HG02798 (cell line): ENCODE data around the gene RBM14.
"Not testable (repeated sequence)": the region's sequence is repeated elsewhere in the genome, so short reads cannot be mapped to it uniquely, and the experiment has no call there.

Source experiments
- ATAC-seq: cut with Tn5 transposase; IDR thresholded peaks from one replicate; pipeline ENCODE4 v1.9.1; 2021; ENCODE audit warnings: mild to moderate bottlenecking; ENCODE audit not compliant: unreplicated experiment, poor library complexity

The RBM14 gene

DNA sequence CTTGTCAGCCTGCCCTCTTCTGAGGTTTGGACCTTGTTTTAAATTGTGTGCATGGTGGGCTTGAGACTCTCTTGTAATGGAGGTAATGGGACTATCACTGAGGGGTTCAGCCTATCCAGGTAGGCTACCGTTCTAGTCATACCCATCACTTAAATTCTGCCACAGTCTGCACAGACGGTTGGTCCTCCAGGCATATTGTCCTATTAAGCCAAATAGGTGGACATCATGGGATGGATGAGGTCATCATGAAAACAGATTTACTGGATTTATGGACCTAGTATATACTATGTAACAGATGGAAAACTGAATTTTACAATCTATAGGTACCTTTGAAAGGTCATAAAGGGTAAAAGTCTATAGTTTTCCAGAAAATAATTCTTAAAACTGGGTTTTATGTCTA lies 12.9 kb downstream of the RBM14 start:
- ATAC-seq: no peak

DNA sequence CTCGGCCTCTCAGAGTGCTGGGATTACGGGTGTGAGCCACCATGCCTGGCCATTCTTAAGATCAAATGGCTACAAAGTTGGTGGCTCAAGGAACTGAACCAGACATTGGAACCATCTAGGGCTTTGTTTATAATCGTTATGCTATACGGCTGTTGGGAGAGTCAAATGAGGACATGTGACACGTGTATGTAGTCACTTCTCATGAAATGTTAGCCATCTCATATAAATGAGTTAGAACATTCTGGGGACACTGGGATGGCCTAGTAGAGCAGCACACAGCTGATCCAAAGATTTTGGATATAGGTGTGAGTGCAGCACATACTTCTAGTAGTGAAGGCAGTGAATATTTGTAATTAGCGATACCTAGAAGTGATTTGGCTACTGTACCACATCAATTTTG lies 15.5 kb downstream of the RBM14 start:
- no peak for ATAC-seq

DNA sequence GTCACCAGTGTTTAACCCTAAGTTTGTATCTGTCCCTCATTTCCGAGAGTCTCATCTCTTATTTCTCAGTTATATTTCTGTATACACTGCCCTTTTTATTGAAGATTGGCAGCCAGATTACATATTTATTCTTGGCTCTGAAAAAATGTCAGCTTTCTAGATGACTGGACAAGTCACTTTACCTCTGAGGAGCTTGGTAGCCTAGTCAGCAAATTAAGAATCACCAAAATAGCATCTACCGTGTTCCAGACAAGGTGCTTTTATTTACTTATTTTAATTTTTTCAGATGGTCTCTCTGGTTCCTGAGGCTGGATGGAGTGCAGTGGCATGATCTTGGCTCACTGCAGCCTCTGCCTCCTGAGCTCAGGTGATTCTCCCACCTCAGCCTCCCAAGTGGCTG lies 16.5 kb downstream of the RBM14 start:
- no peak for ATAC-seq

DNA sequence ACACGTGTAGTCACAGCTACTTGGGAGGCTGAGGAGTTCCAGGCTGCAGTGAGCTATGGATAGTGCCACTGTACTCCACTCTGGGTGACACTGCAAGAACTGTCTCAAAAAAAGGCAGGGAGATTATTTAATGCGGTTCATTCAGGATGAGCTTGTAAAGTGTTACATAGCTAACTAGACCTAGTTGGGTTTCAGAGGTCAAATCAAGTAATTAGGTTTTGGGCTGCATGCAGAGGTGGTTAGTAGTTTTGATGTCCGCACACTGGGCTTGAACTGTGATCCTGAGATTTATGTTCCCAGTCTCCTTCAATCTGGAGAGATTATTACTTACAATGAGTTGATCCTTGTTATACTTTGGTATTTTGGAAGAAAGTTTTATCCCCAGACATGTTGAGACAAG lies 20.0 kb downstream of the RBM14 start:
- no peak for ATAC-seq

DNA sequence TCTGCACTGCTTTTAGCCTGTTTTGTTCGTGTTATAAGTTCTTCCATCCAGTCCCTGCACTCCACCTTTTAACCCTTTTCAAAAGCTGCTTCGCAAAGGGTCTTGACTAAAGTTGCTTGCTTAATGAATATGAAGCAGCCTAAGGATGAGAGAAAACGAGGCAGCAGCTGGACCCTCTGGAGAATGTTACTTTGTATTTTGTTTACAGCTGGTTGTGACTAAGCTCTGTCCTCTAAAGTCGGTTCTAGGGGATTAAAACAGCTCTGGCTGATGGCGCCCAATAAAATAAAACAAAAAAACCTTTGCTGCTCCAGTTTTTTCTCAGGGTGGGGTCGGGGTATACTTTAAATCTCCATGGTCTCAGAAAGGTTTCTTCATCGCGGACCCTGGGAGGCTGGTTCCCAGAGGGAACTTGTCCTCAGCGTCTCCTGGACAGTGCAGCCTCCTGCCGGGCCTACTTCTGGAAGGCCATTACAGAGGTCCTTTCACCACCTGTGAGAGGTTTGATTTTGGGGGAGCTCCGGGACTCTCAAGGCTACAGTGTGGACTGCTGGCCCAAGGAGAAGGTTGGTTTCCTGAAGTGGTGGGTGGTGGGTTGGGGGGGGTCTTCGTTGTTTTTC lies 21.2 kb downstream of the RBM14 start:
- no peak for ATAC-seq

DNA sequence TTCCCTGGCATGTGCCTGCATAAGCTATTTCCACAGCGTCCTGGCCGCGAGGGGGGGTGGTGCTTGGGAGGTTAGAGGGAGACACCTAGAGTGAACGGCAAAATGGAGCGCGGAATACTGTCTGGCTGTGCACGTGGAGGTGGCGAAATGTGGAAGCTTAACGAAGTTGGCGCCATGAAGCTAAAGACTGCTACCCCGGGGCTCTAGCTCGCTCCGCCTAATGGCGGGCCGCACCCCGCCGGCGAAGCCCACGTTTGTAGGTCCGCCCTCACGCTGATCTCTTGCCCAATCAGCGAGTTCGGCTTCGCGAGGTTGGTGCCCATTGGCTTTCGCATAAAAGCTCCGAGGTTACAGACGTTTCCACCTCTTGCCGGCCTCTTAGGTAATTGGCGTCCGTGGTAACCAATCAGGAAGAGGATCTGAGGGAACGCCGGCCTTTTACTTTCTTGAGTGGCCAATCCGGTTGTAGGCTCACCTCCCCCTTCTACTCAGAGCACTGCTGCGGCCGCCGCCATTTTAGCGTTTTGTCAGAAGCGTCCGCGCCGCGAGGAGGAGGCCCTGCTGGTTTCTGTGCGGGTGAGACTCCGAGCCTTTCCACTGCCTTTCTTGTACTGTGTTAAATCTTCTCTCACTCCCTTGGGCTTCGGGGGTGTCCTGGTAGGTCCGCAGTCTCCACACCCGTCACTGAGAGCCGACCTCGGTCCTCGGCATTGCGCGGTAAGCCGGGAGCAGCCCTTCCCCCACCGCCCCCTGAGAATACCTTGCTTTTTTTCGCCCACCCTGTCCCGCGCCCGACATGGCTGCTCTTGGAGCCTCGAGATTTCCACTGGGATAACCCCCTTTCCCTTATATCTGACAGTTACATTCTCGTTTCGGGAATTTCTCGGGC lies 22.0 kb downstream of the RBM14 start, which contains the start of gene RBM4:
Gene RBM4, plus strand, starts transcription at position 527 of the 889 bp plus-strand sequence. CDS start 1,009 bp downstream, outside the sequence.
- ATAC-seq: peak; percentile 98

DNA sequence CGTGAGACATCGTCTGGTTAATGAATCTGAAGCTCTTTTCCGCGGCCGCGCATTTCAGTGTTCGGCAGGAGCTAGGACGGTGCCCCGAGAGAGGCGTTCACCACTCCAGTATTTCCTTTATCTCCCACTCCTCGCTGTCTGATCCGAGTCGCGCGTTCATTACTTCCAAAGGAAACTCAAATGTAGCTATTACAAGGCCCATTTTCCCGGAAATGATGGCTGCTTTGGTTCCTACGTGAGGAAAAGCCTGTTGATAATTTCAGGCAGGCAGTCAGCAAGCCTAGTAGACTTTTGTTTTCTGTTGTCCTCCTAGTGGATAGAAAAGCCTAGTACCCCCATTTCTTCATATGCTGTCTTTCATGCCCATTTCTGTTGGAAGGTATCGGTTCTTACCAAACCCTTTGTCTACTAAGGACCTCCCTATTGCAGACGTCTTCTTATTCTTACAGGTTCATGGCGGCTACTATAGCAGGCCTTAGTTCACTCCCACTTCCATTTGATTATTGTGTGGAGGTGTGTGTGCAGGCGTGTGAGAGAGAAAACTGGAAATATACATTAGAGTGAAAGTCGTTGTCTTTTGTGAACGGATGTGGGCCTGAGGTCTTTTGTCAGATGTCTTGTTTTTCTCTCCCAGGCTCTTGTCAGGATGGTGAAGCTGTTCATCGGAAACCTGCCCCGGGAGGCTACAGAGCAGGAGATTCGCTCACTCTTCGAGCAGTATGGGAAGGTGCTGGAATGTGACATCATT lies 22.8 kb downstream of the RBM14 start:
- no peak for ATAC-seq

DNA sequence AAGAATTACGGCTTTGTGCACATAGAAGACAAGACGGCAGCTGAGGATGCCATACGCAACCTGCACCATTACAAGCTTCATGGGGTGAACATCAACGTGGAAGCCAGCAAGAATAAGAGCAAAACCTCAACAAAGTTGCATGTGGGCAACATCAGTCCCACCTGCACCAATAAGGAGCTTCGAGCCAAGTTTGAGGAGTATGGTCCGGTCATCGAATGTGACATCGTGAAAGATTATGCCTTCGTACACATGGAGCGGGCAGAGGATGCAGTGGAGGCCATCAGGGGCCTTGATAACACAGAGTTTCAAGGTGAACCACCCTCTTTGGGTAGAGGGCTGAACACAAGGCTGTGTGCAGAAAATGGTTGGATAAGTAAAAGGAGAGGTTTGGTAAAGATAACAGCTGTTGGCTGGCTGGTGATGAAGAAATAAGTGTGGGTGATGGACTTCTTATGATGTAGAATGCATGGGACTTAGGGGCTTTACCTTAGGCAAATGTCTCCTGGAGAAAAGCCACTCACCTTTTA lies 23.4 kb downstream of the RBM14 start:
- ATAC-seq: not testable (repeated sequence)

DNA sequence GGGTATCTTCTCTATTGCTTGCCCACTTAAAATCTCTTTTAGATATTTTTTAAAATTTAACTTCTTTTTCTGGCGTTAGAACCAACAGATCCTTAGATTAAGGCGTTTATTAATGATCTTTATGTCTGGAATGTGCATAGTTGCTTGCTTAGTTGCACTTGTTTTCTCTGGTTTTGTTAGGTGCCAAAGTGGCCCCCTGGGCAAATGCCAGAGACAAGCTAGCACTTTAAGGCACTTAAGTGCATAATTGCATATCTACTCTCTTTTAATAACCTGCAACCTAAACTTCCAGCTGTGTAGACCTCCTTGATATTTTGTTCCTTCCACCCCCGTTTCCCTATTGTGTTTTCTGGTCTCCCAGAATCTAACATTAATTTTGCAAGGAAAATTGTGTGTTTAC lies 25.4 kb downstream of the RBM14 start:
- ATAC-seq: no peak

DNA sequence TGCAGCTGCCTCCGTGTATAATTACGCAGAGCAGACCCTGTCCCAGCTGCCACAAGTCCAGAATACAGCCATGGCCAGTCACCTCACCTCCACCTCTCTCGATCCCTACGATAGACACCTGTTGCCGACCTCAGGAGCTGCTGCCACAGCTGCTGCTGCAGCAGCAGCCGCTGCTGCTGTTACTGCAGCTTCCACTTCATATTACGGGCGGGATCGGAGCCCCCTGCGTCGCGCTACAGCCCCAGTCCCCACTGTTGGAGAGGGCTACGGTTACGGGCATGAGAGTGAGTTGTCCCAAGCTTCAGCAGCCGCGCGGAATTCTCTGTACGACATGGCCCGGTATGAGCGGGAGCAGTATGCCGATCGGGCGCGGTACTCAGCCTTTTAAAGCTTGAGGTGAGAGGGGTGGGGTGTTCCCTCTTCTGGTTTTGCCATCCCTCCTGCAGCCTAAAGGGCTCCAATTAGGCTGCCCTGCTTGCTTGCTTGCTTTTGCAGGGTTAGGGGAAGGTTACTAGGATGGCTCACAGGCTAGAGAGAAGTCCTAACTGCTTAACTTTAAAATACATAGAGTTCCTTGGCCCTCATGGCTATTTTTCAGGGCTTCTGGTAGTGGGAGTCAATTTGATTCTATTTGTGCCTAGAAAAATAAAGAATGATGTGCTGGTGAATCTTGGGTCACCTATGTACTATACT lies 27.5 kb downstream of the RBM14 start:
- no peak for ATAC-seq

DNA sequence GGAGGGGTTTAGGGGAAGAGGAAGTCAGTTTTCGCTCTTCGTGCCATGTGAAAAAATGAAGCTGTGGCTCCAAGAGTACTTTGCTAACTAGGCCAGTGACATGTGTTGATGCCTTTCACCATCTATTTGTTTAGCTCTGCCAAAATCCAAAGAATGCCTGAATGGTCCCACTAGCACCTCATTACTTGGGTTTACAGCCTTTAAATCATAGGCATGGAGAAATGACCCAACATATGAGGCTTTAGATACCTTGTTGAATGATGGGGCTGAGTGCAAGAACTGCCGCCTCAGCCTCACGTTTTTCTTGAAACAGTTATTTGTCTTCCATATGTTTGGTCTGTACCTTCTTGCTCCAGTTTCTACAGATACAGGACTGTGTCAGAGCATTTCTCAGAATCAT lies 30.4 kb downstream of the RBM14 start:
- ATAC-seq: no peak

DNA sequence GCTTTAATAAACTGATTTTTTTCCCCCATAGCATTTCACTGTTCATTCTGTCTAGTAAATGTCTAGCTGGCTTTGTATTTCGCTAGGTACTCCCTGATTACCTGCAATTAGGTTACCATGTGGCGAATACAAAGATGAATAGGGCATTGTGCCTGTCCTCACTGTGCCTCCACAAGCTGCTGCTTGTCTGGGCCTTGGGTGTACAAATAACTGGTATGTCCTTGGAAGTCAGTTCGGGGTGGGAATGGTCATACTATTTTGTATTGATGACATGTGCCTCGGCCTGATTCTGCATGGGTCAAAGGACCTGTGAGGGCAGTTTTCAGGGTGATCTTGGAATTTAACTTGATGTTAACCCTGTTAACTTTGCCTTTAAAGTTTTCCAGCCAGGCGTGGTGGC lies 33.5 kb downstream of the RBM14 start:
- no peak for ATAC-seq

DNA sequence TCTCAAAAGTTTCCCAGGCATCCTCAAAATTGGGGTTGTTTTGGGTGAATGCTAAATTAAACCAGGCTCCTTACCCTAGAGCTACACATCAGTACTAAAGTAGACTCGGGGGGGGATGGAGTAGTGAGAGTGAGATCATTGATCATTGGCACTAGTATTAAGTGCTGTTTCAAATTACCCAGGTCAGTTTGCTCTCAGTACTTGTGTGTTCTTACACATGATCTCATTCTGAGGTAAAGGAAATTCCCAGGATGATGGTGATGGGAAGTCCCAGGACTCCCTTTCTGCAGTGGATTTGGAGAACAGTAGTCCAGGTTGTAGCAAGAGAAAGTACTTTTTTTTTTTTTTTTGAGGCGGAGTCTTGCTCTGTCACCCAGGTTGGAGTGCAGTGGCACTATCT lies 34.6 kb downstream of the RBM14 start:
- no peak for ATAC-seq

DNA sequence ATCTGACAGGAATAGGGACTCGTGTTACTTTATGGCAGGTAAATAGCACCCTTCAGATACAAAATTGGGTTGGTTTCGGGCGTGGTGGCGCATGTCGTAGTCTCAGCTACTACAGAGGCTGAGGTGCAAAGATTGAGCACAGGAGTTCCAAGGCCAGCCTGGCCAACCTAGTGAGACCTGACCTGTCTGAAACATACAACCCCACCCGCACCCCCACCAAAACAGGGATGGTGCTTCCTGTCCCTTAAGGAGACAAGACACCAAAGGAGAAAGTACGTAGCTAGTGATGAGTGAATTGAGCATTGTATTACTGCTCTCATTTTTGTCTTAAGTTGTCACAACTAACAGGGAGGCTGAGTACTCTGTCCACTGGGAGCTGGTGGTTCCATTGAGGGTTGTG lies 36.2 kb downstream of the RBM14 start:
- ATAC-seq: no peak

DNA sequence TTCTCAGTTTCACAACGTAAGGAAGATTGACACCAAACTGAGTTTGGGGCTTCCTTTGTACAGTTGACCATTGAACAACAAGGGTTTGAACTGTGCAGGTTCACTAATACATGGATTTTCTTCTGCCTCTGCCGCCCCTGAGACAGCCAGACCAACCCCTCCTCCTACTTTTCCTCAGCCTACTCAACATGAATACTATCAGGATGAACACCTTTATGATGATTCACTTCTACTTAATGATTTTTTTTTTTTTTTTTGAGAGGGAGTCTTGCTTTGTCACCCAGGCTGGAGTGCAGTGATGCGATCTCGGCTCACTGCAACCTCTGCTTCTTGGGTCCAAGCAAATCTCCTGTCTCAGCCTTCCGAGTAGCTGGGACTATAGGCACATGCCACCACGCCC lies 36.7 kb downstream of the RBM14 start:
- ATAC-seq: no peak

DNA sequence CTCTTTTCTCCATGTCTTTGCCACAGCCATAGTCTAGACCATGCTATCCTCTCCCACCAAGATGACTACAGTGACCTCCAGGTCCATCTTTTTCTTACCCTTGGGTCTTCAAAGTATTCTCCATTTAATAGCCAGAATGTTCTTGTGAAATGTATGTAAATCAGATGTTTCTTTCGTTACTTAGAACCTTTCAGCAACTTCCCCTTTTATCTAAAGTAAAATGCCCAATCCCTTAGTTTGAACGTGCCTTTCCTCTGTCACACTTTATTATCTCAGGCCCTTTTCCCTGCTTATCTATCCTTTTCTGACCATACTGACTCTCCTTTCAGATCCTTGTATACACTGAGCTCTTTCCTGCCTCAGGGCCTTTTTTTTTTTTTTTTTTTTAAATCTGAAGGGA lies 43.3 kb downstream of the RBM14 start:
- no peak for ATAC-seq

DNA sequence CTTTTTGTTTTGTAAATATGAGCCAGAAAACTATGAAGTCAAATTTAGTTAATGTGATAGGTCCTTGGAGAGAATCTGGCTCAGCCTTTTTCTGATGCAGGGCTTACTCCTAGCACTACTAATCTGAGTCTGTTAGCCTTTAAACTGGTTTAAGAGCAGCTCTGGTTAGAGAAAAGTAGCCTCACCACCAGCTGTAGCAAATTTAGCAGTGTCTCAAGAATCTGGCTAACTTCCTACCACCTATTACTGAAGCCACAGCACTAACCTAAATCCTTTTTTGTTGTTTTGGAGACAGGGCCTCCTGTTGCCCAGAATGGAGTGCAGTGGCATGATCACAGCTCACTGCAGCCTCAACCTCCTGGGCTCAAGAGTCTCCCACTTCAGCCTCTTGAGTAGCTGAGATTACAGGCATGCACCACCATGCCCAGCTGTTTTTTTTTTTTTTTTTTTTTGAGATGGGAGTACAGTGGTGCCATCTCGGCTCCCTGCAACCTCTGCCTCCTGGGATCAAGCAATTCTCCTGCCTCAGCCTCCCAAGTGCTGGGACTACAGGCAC lies 47.4 kb downstream of the RBM14 start:
- no peak for ATAC-seq

DNA sequence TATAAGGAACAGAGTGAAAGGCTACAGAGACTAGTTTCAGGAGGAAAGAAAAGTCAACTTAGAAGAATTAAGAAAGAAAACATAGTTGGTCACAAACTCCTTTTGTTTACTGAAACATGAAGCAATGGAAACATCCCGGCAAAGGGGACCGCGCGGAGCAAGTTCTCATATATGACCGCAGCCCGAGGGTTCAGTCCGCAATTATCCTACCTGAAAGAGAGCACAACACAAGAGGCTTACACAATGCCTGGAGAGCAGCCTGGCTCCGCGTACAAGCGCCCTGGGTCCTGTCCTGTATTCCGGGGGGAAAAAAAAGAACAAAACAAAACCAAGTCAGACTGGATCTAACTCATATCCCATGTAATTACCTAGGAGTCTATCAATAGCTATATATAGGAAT lies 48.9 kb downstream of the RBM14 start:
- ATAC-seq: no peak

DNA sequence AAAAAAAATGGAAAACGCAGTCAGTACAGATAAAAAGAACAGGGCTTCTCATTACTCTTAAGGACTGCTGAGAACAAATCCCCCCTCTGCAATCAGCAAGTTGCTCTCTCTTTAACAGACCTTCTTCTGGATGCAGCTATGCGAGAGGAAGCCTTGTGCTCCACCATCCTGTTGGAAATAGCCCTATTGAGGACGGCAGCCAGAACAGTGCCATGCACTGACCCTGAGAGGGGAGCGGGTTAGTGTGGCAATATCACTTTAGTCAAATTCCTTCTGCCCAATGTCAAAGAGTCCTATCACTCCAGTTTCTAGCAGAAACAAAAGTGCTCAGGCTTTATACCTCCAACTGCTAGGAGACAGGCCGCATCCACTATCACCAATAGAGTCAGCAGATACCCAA lies 54.4 kb downstream of the RBM14 start:
- ATAC-seq: no peak

DNA sequence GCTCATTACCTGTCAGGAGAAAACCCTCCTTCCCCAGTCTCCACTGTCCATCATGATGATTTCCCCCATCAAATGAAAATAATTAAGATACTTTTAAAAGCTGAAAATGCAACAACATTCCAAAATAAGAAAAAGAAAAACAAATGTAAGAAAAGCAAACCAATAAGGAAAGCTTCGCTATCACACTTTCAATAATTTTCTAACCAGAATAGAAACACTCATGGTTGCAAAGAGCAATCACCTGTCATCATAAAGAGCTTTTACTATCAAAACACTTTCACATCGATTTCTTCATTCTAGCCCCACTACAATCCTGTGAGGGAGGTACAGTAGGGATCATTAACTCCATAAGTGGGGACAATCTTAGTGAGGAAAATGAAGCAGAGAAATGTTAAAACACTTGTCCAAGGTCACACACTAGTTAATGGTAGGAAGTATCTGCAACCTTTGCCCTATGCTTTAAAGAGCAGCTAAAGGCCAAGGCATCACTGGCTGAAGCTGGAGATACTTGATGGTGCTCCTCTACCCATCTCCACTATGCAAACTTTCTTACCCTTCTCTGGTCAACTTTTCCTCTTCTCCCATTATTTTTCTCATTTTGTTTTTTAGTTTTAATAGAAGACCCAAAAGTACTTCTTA lies 58.7 kb downstream of the RBM14 start:
- no peak for ATAC-seq
